ENCODE measurements around the gene HOGA1.

The HOGA1 gene

GRCh38 chr10:97571622-97572021 lies 12.6 kb upstream of the HOGA1 start:
- no peaks in the 10 kb centered on the region for H3K9me3 ChIP-seq (ENCODE audit: low read length)
- H3F3A ChIP-seq (ENCODE audit: insufficient read depth, low read length), result no peaks in the 10 kb centered on the region
- no peak overlapping the region for H3K4me2 ChIP-seq (ENCODE audit: low read length)
- H3K36me3 ChIP-seq (ENCODE audit: insufficient read depth, low read length), result no peaks in the 10 kb centered on the region
- no peaks in the 10 kb centered on the region for H3K9me2 ChIP-seq (ENCODE audit: low read depth, low read length)
- no peaks in the 10 kb centered on the region for H3K27me3 ChIP-seq (ENCODE audit: insufficient read depth, low read length)
- TF ChIP-seq, protein P1, sequence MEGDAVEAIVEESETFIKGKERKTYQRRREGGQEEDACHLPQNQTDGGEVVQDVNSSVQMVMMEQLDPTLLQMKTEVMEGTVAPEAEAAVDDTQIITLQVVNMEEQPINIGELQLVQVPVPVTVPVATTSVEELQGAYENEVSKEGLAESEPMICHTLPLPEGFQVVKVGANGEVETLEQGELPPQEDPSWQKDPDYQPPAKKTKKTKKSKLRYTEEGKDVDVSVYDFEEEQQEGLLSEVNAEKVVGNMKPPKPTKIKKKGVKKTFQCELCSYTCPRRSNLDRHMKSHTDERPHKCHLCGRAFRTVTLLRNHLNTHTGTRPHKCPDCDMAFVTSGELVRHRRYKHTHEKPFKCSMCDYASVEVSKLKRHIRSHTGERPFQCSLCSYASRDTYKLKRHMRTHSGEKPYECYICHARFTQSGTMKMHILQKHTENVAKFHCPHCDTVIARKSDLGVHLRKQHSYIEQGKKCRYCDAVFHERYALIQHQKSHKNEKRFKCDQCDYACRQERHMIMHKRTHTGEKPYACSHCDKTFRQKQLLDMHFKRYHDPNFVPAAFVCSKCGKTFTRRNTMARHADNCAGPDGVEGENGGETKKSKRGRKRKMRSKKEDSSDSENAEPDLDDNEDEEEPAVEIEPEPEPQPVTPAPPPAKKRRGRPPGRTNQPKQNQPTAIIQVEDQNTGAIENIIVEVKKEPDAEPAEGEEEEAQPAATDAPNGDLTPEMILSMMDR (IDR thresholded peaks at IDR 0.05; ENCODE audit: low read length), result no peak
- no peak for TF ChIP-seq EZH2 (IDR thresholded peaks at IDR 0.05; ENCODE audit: borderline replicate concordance, low read length)
- H3K9ac ChIP-seq (ENCODE audit: low read length), result no peak overlapping the region
- no peaks in the 10 kb centered on the region for H4K20me1 ChIP-seq (ENCODE audit: insufficient read depth, low read length)
- no peak overlapping the region for H2AFZ ChIP-seq (ENCODE audit: low read length)
- H3K4me1 ChIP-seq (ENCODE audit: insufficient read depth, low read length, severe bottlenecking), result no peaks in the 10 kb centered on the region
- no peaks in the 10 kb centered on the region for H3K79me2 ChIP-seq (ENCODE audit: insufficient read depth, low read length)
- H3K4me3 ChIP-seq (ENCODE audit: low read depth, low read length, poor library complexity, severe bottlenecking), result no peak overlapping the region
- no peak overlapping the region for H3K27ac ChIP-seq (ENCODE audit: low read depth, low read length, poor library complexity, severe bottlenecking)

GRCh38 chr10:97572214-97572989 lies 11.8 kb upstream of the HOGA1 start, which contains the start of gene ANKRD2:
TSS of gene ANKRD2 (plus strand) at chr10:97572779. CDS start at chr10:97572789, 10 bp downstream.
- Histone ChIP-seq H3K36me3 (ENCODE audit: insufficient read depth, low read length) (no peaks in the 10 kb centered on the region), H3K9ac (ENCODE audit: low read length) (no peak within 1 kb of the TSS), H3K4me2 (ENCODE audit: low read length) (no peak within 1 kb of the TSS), H3K9me3 (ENCODE audit: low read length) (no peaks in the 10 kb centered on the region), H3K9me2 (ENCODE audit: low read depth, low read length) (no peaks in the 10 kb centered on the region), H3K27me3 (ENCODE audit: insufficient read depth, low read length) (no peaks in the 10 kb centered on the region), H3K79me2 (ENCODE audit: insufficient read depth, low read length) (no peaks in the 10 kb centered on the region), H3K4me3 (ENCODE audit: low read depth, low read length, poor library complexity, severe bottlenecking) (no peak within 1 kb of the TSS), H3F3A (ENCODE audit: insufficient read depth, low read length) (no peaks in the 10 kb centered on the region), H3K27ac (ENCODE audit: low read depth, low read length, poor library complexity, severe bottlenecking) (no peak within 1 kb of the TSS), H2AFZ (ENCODE audit: low read length) (no peak within 1 kb of the TSS), H4K20me1 (ENCODE audit: insufficient read depth, low read length) (no peaks in the 10 kb centered on the region), H3K4me1 (ENCODE audit: insufficient read depth, low read length, severe bottlenecking) (no peaks in the 10 kb centered on the region)
- TF ChIP-seq EZH2 (IDR thresholded peaks at IDR 0.05; ENCODE audit: borderline replicate concordance, low read length), result no peak
- TF ChIP-seq, protein P1 (IDR thresholded peaks at IDR 0.05; ENCODE audit: low read length), result peak; percentile 59

- Histone ChIP-seq H3K4me1 (ENCODE audit: insufficient read depth, low read length, severe bottlenecking) (no peaks in the 10 kb centered on the region), H2AFZ (ENCODE audit: low read length) (no peak overlapping the region), H3K27me3 (ENCODE audit: insufficient read depth, low read length) (no peaks in the 10 kb centered on the region), H3K9ac (ENCODE audit: low read length) (no peak overlapping the region), H4K20me1 (ENCODE audit: insufficient read depth, low read length) (no peaks in the 10 kb centered on the region), H3K4me2 (ENCODE audit: low read length) (no peak overlapping the region), H3K36me3 (ENCODE audit: insufficient read depth, low read length) (no peaks in the 10 kb centered on the region), H3K9me2 (ENCODE audit: low read depth, low read length) (no peaks in the 10 kb centered on the region), H3K79me2 (ENCODE audit: insufficient read depth, low read length) (no peaks in the 10 kb centered on the region), H3F3A (ENCODE audit: insufficient read depth, low read length) (no peaks in the 10 kb centered on the region), H3K4me3 (ENCODE audit: low read depth, low read length, poor library complexity, severe bottlenecking) (no peak overlapping the region), H3K27ac (ENCODE audit: low read depth, low read length, poor library complexity, severe bottlenecking) (no peak overlapping the region), H3K9me3 (ENCODE audit: low read length) (no peaks in the 10 kb centered on the region)
- TF ChIP-seq, protein P1 (IDR thresholded peaks at IDR 0.05; ENCODE audit: low read length), result no peak
- no peak for TF ChIP-seq EZH2 (IDR thresholded peaks at IDR 0.05; ENCODE audit: borderline replicate concordance, low read length)
Observed at GRCh38 chr10:97573021-97573420, 11.2 kb upstream of the HOGA1 start.
